ENCODE measurements around the gene IGFL4.

- no peak for TF ChIP-seq PAX8 (IDR thresholded peaks at IDR 0.05)
- no peak for TF ChIP-seq CTCF (IDR thresholded peaks at IDR 0.05 in 2 of 3, conservative IDR thresholded peaks at IDR 0.05 in 1 of 3; ENCODE audit: control insufficient read depth in 2 of 3, extremely low read depth in 1 of 3, insufficient read depth in 1 of 3, low read depth in 3 of 3, low read length in 3 of 3)
- no peak for TF ChIP-seq ZNF24 (IDR thresholded peaks at IDR 0.05)
- TF ChIP-seq RAD21 (IDR thresholded peaks at IDR 0.05; ENCODE audit: insufficient read depth, low read depth, low read length): no peak
- TF ChIP-seq CEBPZ (IDR thresholded peaks at IDR 0.05; ENCODE audit: low read depth, low read length): no peak
- TF ChIP-seq DPF2 (IDR thresholded peaks at IDR 0.05): no peak
- no peak for TF ChIP-seq ZBTB4 (CRISPR knock-in tag; IDR thresholded peaks at IDR 0.05)
- TF ChIP-seq PKNOX1 (IDR thresholded peaks at IDR 0.05): no peak
- no peak for TF ChIP-seq MXI1 (IDR thresholded peaks at IDR 0.05; ENCODE audit: low read depth, low read length)
Measured at GRCh38 chr19:45996933-45997332, 43.9 kb downstream of the IGFL4 start.

All from GM12878 (cell line).